ENCODE measurements around the gene STRN.

- TF ChIP-seq, protein P1, sequence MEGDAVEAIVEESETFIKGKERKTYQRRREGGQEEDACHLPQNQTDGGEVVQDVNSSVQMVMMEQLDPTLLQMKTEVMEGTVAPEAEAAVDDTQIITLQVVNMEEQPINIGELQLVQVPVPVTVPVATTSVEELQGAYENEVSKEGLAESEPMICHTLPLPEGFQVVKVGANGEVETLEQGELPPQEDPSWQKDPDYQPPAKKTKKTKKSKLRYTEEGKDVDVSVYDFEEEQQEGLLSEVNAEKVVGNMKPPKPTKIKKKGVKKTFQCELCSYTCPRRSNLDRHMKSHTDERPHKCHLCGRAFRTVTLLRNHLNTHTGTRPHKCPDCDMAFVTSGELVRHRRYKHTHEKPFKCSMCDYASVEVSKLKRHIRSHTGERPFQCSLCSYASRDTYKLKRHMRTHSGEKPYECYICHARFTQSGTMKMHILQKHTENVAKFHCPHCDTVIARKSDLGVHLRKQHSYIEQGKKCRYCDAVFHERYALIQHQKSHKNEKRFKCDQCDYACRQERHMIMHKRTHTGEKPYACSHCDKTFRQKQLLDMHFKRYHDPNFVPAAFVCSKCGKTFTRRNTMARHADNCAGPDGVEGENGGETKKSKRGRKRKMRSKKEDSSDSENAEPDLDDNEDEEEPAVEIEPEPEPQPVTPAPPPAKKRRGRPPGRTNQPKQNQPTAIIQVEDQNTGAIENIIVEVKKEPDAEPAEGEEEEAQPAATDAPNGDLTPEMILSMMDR (conservative IDR thresholded peaks at IDR 0.05; ENCODE audit: low read length): no peak
- TF ChIP-seq EZH2phosphoT487 (IDR thresholded peaks at IDR 0.05; ENCODE audit: borderline replicate concordance, low read depth, low read length): no peak
Observed at GRCh38 chr2:36839976-36840617, 126.2 kb downstream of the STRN start.
